ENCODE measurements around the gene PLEK2. TPM values are rescaled to one million over a fixed set of nuclear protein-coding genes. Genes with fewer than 3 reads are reported as not detected.

Gene PLEK2
- total RNA-seq, 4 donors from 2014 or later: 0.39 to 1.2 TPM; not detected in 2

DNA sequence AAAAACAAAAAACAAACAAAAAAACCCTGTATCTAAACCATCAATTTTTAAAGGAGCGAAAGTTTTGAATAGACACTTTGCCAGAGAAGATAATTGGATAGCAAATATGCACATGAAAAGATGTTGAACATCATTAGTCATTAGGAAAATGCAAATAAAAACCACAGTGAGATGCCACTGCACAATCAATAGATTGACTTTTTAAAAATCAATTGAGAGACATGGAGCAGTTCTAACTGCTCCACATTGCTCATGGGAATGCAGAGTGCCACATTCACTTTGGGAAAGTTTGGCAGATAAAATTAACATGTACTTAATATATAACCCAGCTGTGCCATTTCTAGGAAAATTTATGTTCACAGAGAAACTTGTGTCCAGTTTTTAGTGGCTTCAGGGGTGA, 39.1 kb downstream of the PLEK2 start:
- no peaks in the 10 kb centered on the region for H3K9me3 ChIP-seq
- WGBS, 2 donors: 96 to 100% methylated on average over 1 of the region's 1 CpG
- TF ChIP-seq POLR2A (IDR thresholded peaks at IDR 0.05) (no peak), EP300 (IDR thresholded peaks at IDR 0.05) (no peak)
- TF ChIP-seq, protein P1, sequence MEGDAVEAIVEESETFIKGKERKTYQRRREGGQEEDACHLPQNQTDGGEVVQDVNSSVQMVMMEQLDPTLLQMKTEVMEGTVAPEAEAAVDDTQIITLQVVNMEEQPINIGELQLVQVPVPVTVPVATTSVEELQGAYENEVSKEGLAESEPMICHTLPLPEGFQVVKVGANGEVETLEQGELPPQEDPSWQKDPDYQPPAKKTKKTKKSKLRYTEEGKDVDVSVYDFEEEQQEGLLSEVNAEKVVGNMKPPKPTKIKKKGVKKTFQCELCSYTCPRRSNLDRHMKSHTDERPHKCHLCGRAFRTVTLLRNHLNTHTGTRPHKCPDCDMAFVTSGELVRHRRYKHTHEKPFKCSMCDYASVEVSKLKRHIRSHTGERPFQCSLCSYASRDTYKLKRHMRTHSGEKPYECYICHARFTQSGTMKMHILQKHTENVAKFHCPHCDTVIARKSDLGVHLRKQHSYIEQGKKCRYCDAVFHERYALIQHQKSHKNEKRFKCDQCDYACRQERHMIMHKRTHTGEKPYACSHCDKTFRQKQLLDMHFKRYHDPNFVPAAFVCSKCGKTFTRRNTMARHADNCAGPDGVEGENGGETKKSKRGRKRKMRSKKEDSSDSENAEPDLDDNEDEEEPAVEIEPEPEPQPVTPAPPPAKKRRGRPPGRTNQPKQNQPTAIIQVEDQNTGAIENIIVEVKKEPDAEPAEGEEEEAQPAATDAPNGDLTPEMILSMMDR (IDR thresholded peaks at IDR 0.05): no peak
- DNase-seq (ENCODE audit: low spot score in 2 of 2): no peak
- no peak overlapping the region for H3K27ac ChIP-seq
- peaks cover 0 to 92% (median 8%) of the 10 kb centered on the region in 3 donors for H3K36me3 ChIP-seq
- no peak overlapping the region for H3K4me3 ChIP-seq
- H3K27me3 ChIP-seq: no peaks in the 10 kb centered on the region
- peaks cover 0 to 9% (median 0%) of the 10 kb centered on the region in 4 donors for H3K4me1 ChIP-seq

DNA sequence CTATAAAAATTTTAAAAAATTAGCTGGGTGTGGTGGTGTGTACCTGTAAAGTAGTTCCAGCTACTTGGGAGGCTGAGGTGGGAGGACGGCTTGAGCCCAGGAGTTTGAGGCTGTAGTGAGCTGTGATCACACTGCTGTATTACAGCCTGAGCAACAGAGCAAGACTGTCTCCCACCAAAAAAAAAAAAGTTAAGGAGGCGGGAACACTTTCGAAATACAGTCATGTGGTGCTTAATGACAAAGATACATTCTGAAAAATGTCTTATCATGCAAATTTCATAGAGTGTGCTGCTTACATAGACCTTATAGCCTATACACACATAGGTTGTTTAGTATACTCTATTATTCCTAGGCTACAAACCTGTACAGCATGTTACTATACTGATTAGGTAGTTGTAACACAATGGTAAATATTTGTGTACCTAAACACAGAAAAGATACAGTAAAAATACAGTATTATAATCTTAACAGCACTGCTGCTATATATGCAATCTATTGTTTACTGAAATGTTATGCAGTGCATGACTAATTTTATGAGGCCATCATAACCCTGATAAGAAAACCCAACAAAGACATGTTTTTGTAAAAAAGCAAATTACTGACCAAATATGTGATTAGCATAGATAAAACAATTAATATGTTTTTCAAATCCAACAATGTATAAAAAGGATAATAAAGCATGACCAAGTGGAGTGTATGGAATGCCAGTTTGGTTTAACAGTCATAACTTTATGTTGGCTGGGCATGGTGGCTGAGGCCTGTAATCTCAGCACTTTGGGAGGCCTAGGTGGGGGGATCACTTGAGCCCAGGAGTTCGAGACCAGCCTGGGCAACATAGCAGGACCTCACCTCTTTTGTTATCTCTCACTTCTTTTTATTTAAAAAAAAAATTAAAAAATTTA, 40.5 kb downstream of the PLEK2 start:
- H3K4me3 ChIP-seq: no peak overlapping the region
- TF ChIP-seq, protein P1 (IDR thresholded peaks at IDR 0.05): no peak
- TF ChIP-seq POLR2A (IDR thresholded peaks at IDR 0.05) (no peak), EP300 (IDR thresholded peaks at IDR 0.05) (no peak)
- H3K9me3 ChIP-seq: no peaks in the 10 kb centered on the region
- 90 to 94% methylated on average over 4 of the region's 4 CpGs for WGBS, 2 donors
- no peak for DNase-seq (ENCODE audit: low spot score in 2 of 2)
- peaks cover 0 to 17% (median 0%) of the 10 kb centered on the region in 4 donors for H3K4me1 ChIP-seq
- peaks cover 0 to 92% (median 0%) of the 10 kb centered on the region in 3 donors for H3K36me3 ChIP-seq
- H3K27ac ChIP-seq: no peak overlapping the region
- no peaks in the 10 kb centered on the region for H3K27me3 ChIP-seq

DNA sequence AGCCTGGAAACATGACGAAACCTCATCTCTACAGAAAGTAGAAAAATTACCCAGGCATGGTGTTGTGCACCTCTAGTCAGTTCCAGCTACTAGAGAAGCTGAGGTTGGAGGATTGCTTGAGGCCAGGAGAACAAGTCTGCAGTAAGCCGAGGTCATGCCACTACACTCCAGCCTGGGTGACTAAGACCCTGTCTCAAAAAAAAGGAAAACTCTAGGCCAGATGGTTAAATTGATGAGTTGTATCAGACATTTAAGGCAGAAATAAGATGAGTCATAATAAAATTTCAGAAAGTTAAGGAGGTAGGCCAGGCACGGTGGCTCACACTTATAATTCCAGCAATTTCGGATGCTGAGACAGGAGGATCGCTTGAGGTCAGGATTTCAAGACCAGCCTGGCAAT, 41.1 kb downstream of the PLEK2 start:
- Histone ChIP-seq H3K4me3 (no peak overlapping the region), H3K4me1 (peaks cover 0 to 21% (median 0%) of the 10 kb centered on the region in 4 donors), H3K9me3 (no peaks in the 10 kb centered on the region), H3K36me3 (peaks cover 0 to 94% (median 0%) of the 10 kb centered on the region in 3 donors), H3K27me3 (no peaks in the 10 kb centered on the region), H3K27ac (no peak overlapping the region)
- no peak for DNase-seq (ENCODE audit: low spot score in 2 of 2)
- WGBS, 2 donors: 95 to 96% methylated on average over 5 of the region's 5 CpGs
- TF ChIP-seq POLR2A (IDR thresholded peaks at IDR 0.05): no peak
- TF ChIP-seq EP300 (IDR thresholded peaks at IDR 0.05): no peak
- TF ChIP-seq, protein P1 (IDR thresholded peaks at IDR 0.05): no peak

DNA sequence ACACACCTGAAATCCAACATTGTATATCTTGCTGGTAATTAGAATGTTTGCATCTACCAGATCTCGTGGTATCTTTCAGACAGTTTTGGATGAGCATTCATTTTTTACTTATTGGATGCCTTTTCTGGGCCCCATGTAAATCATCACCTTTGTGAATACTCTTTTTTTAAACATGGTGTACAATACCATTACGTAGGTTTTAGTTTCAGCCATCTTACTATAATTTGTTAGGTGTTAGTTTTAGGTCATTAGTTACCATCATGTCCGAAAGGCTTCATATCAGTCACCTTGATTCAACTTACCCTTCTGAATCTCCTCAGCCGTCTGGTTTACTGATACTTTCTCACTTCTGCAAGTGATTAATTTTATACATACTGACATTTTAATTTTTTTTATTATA, 46.5 kb downstream of the PLEK2 start:
- no peaks in the 10 kb centered on the region for H3K9me3 ChIP-seq
- no peak overlapping the region for H3K4me3 ChIP-seq
- WGBS, 2 donors: 88 to 92% methylated on average over 4 of the region's 4 CpGs
- H3K4me1 ChIP-seq: peaks cover 0 to 62% (median 16%) of the 10 kb centered on the region in 4 donors
- TF ChIP-seq POLR2A (IDR thresholded peaks at IDR 0.05) (no peak), EP300 (IDR thresholded peaks at IDR 0.05) (no peak)
- TF ChIP-seq, protein P1 (IDR thresholded peaks at IDR 0.05): no peak
- no peak for DNase-seq (ENCODE audit: low spot score in 2 of 2)
- no peak overlapping the region for H3K27ac ChIP-seq
- H3K27me3 ChIP-seq: no peaks in the 10 kb centered on the region
- peaks cover 0 to 58% (median 0%) of the 10 kb centered on the region in 3 donors for H3K36me3 ChIP-seq
